Effector memory CD4-positive, alpha-beta T cell (primary cell): Measurements from ENCODE around the gene BRF1.

Experiments
- DNase-seq, 3 donors: peaks; one replicate each; pipeline ENCODE4 v3.0.0-alpha.2; 2020
- H3K27ac ChIP-seq: 2 replicates; pipeline ENCODE4 v1.7.0; 2013; ENCODE audit warnings: mild to moderate bottlenecking, low read length, moderate library complexity; ENCODE audit not compliant: insufficient read depth, poor library complexity, severe bottlenecking
- H3K27me3 ChIP-seq: replicated peaks from 2 replicates; pipeline ENCODE4 v1.7.0; 2013; ENCODE audit warnings: mild to moderate bottlenecking, low read length; ENCODE audit not compliant: insufficient read depth, control insufficient read depth, poor library complexity, severe bottlenecking
- H3K36me3 ChIP-seq: 2 replicates; pipeline ENCODE4 v1.7.0; 2013; ENCODE audit warnings: mild to moderate bottlenecking, low read length, moderate library complexity; ENCODE audit not compliant: control insufficient read depth, insufficient read depth
- H3K4me1 ChIP-seq: 2 replicates; pipeline ENCODE4 v1.7.0; 2013; ENCODE audit warnings: low read length, mild to moderate bottlenecking; ENCODE audit not compliant: control insufficient read depth, insufficient read depth, poor library complexity, severe bottlenecking
- H3K4me3 ChIP-seq: 2 replicates; pipeline ENCODE4 v1.7.0; 2013; ENCODE audit warnings: low read length, low read depth, mild to moderate bottlenecking; ENCODE audit not compliant: insufficient read depth, poor library complexity, severe bottlenecking
- H3K9me3 ChIP-seq: 2 replicates; pipeline ENCODE4 v1.7.0; 2013; ENCODE audit warnings: mild to moderate bottlenecking, low read length, moderate library complexity; ENCODE audit not compliant: control insufficient read depth

BRF1 gene

DNA sequence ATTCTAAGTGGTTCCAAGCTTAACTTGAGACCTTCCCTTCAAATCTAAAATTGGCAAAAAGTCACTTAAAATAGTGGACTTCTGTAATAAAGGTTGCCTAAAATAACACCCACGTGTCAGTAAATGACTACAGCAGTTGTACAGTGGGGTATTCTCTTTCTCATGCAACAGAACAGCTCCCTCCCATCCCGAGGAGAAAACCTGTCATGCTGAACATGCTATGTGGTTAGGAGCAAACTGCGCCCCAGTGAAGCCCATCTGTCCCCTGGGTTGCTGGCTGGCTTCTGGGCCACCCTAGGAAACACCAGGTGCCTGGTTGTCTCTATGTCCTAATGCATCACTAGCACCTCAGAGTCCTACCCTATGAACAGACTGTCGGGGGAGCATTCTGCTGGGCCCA lies 49.8 kb downstream of the BRF1 start:
- Histone ChIP-seq H3K4me1 (peaks cover 14% of the 10 kb centered on the region), H3K36me3 (peaks cover 14% of the 10 kb centered on the region), H3K27me3 (no peaks in the 10 kb centered on the region), H3K4me3 (no peak overlapping the region), H3K9me3 (no peaks in the 10 kb centered on the region), H3K27ac (no peak overlapping the region)
- DNase-seq: no peak

DNA sequence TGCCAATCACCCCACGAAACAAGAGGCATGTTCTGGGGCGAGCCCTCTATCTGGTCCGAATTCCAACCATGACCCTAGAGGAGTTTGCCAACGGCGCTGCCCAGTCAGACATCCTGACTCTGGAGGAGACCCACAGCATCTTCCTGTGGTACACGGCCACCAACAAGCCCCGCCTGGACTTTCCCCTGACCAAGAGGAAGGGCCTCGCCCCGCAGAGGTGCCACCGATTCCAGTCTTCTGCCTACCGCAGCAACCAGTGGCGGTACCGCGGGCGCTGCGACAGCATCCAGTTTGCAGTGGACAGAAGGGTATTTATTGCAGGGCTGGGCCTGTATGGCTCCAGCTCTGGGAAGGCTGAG lies 50.8 kb downstream of the BRF1 start:
- Histone ChIP-seq H3K27me3 (no peaks in the 10 kb centered on the region), H3K4me1 (peaks cover 14% of the 10 kb centered on the region), H3K27ac (peak overlapping the region; percentile 11), H3K36me3 (peaks cover 14% of the 10 kb centered on the region), H3K9me3 (no peaks in the 10 kb centered on the region), H3K4me3 (no peak overlapping the region)
- DNase-seq: no peak

DNA sequence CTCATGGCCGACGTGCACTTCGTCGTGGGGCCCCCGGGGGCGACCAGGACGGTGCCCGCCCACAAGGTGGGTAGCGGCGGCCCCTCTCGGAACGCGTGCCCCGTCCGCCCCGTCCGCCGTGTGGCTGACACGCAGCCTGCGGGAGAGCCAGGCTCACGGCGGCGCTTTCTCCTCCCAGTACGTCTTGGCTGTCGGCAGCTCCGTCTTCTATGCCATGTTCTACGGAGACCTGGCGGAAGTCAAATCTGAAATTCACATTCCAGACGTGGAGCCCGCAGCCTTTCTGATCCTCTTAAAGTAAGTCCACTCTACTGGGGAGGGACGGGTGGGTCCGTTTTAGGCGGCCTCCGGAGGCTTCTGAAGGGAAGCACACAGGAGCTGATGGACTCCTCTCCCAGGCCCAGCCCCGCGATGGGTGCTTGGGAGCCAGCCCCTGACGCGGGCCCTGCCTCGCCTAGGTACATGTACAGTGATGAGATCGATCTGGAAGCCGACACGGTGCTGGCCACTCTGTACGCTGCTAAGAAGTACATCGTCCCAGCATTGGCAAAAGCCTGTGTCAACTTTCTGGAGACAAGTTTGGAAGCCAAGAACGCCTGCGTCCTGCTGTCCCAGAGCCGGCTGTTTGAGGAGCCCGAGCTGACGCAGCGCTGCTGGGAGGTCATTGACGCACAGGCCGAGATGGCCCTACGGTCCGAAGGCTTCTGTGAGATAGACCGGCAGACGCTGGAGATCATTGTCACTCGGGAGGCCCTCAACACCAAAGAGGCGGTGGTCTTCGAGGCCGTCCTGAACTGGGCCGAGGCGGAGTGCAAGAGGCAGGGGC lies 51.4 kb downstream of the BRF1 start:
- peak overlapping the region; percentile 61 for H3K4me3 ChIP-seq
- no peak for DNase-seq
- no peaks in the 10 kb centered on the region for H3K27me3 ChIP-seq
- H3K36me3 ChIP-seq: peaks cover 14% of the 10 kb centered on the region
- peaks cover 14% of the 10 kb centered on the region for H3K4me1 ChIP-seq
- no peaks in the 10 kb centered on the region for H3K9me3 ChIP-seq
- peak overlapping the region; percentile 60 for H3K27ac ChIP-seq

DNA sequence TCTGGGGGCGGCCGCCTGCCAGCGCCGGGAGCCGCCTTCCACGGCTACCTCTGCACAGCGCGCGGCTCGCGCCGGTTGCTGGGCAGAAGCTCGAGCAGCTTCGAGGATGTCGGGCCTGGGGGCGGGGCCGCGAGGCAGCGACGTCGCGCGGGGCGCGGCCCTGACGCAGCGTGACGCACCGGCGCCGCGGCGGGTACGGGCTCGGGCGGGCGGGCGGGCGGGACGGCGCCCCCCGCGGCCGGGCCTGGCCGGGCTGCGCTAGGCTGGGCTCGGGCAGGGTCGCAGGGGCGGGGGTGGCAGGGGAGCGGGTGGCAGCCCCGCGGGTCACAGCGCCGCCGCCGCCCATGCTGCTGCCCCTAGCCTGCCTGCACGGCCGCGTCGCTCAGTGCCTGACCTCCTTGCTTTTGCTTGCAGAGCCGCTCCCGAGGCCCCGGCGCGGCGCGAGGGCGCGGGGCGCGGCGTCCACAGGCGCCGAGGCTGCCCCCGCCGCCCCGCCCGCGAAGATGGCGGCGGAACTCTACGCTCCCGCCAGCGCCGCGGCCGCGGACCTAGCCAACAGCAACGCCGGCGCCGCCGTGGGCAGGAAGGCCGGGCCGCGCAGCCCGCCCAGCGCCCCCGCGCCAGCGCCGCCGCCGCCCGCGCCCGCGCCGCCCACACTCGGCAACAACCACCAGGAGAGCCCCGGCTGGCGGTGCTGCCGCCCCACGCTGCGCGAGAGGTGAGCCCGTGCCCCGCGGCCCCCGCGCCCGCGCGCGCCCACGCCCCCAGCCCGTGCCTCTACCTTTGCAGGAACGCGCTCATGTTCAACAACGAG lies 52.2 kb downstream of the BRF1 start, which contains the start of gene BTBD6:
BTBD6 (plus strand) TSS at position 166 of the 814 bp plus-strand sequence; CDS start at position 345, 179 bp downstream.
- Histone ChIP-seq H3K4me3 (peak within 1 kb of the TSS; percentile 65), H3K9me3 (no peaks in the 10 kb centered on the region), H3K36me3 (peaks cover 14% of the 10 kb centered on the region), H3K27ac (peak within 1 kb of the TSS; percentile 67), H3K27me3 (no peaks in the 10 kb centered on the region), H3K4me1 (peaks cover 14% of the 10 kb centered on the region)
- DNase-seq: peak; percentile 77 to 81 (median 80)

DNA sequence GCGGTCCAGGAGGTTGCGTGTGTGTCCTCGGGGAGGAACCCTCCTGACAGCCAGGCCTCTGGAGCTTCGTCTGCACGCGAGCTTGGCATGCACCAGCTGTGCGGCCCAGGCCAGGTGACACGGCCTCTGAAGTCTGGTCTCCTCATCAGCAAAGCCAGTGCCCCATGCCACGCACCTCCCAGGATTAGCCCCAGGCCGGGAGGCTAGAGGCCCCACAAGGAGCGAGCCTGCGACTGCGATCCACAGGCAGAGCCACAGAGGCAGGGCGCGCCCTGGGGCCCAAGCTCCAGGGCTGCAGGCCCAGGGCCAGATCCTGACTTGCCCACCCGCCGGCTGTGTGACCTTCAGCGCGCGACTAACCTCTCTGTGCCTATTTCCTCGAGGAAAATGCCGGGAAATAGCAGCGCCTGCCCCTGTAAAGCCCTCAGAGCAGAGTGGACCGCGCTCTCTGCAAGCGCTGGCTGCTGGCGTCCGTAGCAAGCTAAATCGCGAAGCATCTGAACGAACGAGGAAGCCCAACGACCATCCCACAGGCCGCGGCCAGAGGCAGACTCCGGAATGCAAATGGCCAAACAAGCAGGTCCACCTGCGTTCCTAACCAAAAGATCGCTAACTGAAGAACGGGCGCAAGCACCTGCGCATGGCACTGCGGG lies 53.0 kb downstream of the BRF1 start:
- H3K9me3 ChIP-seq: no peaks in the 10 kb centered on the region
- DNase-seq: no peak
- peaks cover 14% of the 10 kb centered on the region for H3K36me3 ChIP-seq
- peaks cover 14% of the 10 kb centered on the region for H3K4me1 ChIP-seq
- H3K4me3 ChIP-seq: peak overlapping the region; percentile 65
- no peaks in the 10 kb centered on the region for H3K27me3 ChIP-seq
- H3K27ac ChIP-seq: peak overlapping the region; percentile 67

DNA sequence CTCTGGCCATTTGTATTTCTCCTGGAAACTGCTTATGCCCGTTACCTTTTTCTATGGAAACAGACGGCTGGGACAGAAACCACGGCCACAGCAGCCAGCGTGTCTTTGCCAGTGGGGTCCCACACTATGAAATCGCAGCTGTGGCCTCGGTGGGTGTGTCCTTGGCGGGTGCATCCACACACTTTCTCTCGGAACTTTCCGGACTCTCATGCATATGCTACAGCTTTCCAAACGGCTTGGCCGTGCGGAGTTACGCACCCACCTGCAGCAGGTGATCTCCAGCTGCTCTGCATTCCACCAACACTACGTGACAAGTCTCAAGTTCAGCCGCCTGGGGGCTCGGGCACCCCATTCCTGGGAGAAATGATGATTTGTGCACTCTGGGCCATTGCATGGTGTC lies 53.8 kb downstream of the BRF1 start:
- no peak for DNase-seq
- H3K27ac ChIP-seq: no peak overlapping the region
- no peak overlapping the region for H3K4me3 ChIP-seq
- no peaks in the 10 kb centered on the region for H3K27me3 ChIP-seq
- no peaks in the 10 kb centered on the region for H3K9me3 ChIP-seq
- H3K4me1 ChIP-seq: peaks cover 14% of the 10 kb centered on the region
- peaks cover 14% of the 10 kb centered on the region for H3K36me3 ChIP-seq

DNA sequence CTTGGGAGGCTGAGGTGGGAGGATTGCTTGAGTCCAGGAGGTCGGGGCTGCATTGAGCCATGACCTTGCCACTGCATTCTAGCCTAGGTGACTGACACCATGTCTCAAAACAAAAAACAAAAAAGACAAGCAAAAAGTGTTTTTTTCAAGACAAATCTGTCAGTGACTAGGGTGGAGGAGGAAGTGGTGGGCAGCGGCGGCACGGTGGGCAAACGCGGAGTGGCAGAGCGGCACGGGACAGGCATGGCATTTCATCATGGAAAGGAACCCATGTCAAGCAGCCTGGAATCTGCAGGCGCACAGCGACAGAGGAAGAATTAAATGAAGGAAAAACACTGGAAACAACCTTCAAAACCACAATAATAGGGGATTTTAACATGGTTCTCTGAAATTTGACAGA lies 56.5 kb downstream of the BRF1 start:
- Histone ChIP-seq H3K27ac (no peak overlapping the region), H3K9me3 (no peaks in the 10 kb centered on the region), H3K27me3 (no peaks in the 10 kb centered on the region), H3K4me3 (no peak overlapping the region), H3K36me3 (peaks cover 9% of the 10 kb centered on the region), H3K4me1 (peaks cover 10% of the 10 kb centered on the region)
- no peak for DNase-seq

DNA sequence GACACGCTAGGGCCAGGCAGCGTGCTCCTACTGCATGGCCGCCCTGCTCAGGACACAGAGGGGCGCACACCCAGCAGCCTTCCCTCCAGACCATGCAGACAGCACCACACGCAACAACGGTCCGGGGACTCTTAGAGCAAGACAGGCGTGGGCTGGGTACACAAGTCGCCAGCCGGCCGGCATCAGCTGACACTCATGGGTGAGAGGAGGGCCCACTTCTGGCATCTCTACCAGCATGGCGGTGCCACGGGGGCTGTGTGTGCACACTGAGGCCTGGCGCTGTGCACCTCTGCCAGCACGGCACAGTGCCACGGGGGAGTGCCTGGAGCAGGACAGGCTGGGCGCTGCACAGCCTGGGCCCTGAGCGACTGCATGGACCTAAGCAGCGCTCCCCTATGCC lies 59.2 kb downstream of the BRF1 start:
- DNase-seq: no peak
- Histone ChIP-seq H3K27ac (no peak overlapping the region), H3K4me1 (no peaks in the 10 kb centered on the region)

DNA sequence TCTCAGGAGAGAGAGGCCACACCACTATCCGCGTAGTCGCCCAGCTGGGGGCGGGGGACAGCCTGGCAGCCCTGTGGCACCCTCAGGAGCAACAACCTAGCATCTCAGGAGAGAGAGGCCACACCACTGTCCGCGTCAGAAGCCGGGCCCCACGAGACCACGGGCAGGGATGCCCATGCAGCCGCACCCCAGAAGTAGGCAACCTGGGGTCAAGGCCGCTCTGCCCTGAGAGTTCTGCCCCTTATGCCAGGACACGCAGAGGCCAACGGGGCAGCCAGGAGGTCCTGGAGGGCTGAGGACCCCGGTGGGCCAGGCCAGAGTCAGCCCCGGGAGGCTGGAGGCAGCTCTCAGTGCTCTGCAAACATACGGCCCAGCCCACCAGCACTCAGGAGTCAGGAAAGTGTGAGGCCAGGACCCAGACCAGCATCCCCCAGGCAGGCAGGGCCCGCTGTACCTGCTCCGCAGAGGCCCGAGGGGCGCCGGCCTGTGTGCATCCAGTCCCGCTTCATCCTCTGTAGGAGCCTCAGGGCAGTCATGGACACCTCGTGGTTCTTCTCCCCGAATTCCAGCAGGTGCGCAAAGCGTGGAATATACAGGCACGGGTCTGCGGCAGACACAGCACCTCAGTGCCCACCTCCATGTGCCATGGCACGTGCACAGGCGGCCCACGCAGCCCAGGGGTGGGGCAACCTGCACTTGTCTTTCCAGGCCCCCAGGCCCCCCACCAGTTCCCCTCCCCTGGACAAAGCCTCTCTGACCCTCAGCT lies 59.8 kb downstream of the BRF1 start:
- no peak for DNase-seq
- H3K27ac ChIP-seq: no peak overlapping the region
- no peaks in the 10 kb centered on the region for H3K9me3 ChIP-seq
- no peaks in the 10 kb centered on the region for H3K4me1 ChIP-seq
- no peaks in the 10 kb centered on the region for H3K27me3 ChIP-seq
- H3K4me3 ChIP-seq: no peak overlapping the region
- peaks cover 9% of the 10 kb centered on the region for H3K36me3 ChIP-seq

More for the DNA sequence above, 59.2 kb downstream of the BRF1 start:
- no peaks in the 10 kb centered on the region for H3K27me3 ChIP-seq
- H3K4me3 ChIP-seq: no peak overlapping the region
- H3K9me3 ChIP-seq: no peaks in the 10 kb centered on the region
- H3K36me3 ChIP-seq: peaks cover 9% of the 10 kb centered on the region
